HG02870 (cell line): Measurements from ENCODE around the gene ERO1B.
A peak's percentile ranks its signal among the peaks of the same experiment; 100 is the strongest.
"Not testable (repeated sequence)": the region's sequence is repeated elsewhere in the genome, so short reads cannot be mapped to it uniquely, and the experiment has no call there.

Source experiments
- ATAC-seq: cut with Tn5 transposase; IDR thresholded peaks from one replicate; pipeline ENCODE4 v1.9.1; 2021; ENCODE audit warnings: mild to moderate bottlenecking, moderate library complexity; ENCODE audit not compliant: unreplicated experiment

Gene ERO1B

DNA sequence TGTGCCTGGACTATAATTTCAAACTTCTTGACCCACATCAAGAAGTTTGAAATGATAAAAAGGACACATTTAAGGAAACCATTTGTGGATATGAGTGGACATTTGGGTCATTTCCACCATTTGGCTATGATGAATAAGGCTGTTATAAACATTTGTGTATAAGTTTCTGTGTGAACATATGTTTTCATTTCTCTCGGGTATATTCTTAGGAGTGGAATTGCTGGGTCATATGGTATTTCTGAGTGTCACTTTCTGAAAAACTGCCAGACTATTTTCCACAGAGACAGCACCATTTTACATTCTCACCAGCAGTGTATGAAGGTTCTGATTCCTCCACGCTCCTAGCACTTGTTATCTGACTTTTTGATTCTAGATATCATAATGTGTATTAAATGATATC, 88.6 kb downstream of the ERO1B start:
- no peak for ATAC-seq

DNA sequence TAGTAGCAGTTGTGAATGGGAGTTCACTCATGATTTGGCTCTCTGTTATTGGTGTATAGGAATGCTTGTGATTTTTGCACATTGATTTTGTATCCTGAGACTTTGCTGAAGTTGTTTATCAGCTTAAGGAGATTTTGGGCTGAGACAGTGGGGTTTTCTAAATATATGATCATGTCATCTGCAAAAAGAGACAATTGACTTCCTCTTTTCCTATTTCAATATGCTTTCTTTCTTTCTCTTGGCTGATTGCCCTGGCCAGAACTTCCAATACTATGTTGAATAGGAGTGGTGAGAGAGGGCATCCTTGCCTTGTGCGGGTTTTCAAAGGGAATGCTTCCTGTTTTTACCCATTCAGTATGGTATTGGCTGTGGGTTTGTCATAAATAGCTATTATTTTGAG, 93.7 kb downstream of the ERO1B start:
- not testable (repeated sequence) for ATAC-seq

- ATAC-seq: not testable (repeated sequence)
Observed at GRCh38 chr1:236186471-236186870, 95.3 kb downstream of the ERO1B start.

DNA sequence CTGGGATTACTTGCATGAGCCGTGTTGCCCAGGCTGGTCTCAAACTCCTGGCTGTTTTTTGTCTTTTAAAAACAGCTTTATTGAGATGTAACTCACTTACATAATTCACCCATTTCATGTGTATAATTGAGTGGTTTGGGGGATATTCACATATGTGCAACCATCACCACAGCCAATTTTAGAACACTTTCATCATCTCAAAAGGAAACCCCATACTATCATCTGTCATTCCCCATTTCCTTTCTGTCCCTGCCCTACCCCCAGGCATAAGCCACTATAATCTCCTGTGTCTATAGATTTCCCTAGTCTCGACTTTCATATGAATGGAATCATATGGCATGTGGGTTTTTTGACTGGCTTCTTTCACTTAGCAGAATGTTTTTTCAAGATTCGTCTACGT, 96.1 kb downstream of the ERO1B start:
- no peak for ATAC-seq

DNA sequence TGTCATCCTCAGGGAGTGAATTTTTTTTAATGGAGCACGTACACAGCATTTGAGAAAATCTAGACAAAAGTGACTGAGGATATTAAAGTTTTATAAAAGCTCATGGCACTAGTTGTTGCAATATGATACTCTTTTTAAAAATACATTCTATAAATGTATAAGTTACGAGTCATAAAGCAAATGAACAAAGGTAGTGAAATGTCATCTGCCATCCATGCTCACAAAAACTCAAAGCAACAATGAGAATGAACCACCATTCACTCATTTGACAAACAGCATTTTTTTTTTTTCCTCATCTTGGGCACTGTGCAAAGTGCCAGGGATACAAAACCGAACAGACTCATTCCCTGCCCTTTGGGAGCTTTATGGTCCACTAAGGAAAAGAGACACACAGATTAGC, 100.7 kb downstream of the ERO1B start:
- ATAC-seq: no peak

DNA sequence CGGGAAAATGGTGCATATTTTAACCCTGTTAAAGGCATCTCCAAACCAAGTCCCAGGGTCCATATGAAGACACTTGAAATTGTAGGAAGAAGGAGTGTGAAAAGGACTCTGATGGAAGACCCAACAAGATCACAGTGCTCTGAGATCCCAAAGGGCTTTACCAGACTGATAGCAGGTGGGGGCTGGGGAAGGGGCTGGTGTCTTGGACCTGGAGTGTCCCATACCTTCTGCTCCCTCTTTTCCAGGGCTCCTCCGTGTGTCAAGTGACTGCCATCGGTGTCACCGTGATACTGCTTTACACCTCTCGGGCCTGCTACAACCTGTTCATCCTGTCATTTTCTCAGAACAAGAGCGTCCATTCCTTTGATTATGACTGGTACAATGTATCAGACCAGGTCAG, 102.1 kb downstream of the ERO1B start:
- ATAC-seq: no peak

- ATAC-seq: no peak
Observed at GRCh38 chr1:236176337-236177336, 105.1 kb downstream of the ERO1B start.

DNA sequence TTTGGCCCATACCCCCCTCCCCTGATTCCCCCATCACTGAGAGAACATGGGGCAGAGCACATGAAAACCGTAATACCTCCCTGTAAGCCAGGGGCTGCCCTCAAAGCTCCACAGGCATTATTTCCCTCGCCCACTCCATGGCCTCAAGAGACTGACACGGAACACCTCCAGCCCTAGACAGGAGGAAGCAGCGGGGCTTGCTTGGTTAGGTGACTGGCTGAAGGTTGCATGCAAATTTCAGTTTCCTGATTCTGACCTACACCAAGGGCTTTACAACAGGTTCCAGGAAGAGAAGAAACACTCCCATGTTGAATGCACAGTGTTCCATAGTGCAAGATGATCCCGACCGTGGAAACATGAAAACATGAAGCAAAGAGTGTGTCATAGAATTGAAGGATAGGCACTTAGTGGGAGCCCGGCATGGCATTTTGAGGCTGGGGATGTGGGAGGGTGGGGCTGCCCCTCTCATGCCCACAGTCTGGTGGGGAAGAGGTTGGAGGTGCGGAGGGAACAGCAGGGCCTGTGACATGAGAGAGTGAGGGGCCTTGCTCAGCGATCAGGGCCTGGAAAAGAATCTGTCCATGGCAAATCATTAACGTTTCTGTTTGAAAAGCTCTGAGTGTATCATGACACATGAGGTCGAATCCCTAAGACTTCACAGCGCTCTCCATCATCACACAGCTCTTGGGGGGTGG, 106.0 kb downstream of the ERO1B start:
- peak; percentile 89 for ATAC-seq

DNA sequence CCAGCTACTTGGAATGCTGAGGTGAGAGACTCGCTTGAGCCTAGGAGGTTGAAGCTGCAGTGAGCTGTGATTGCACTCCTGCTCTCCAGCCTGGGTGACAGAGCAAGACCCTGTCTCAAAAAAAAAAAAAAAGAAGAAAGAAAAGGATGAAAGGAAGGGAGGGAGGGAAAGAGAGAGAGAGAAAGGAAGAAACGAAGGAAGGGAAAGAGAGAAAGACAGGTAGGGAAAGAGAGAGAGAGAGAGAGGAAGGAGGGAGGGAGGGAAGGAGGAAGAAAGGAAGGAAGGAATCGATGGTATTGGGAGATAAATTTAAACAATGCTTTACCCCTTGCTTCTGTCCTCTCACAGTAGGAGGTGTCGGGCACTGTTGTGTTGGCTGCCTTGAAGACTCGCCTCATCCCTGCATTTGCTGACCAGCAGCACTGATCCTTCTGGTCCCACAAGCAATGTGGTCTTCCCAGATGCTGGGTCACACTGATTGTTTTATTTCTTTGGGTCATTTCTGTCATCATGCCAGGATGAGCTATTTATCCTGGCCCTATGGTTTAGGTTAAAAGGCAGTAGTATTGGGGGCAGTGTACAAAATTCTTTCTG, 108.5 kb downstream of the ERO1B start:
- ATAC-seq: no peak

DNA sequence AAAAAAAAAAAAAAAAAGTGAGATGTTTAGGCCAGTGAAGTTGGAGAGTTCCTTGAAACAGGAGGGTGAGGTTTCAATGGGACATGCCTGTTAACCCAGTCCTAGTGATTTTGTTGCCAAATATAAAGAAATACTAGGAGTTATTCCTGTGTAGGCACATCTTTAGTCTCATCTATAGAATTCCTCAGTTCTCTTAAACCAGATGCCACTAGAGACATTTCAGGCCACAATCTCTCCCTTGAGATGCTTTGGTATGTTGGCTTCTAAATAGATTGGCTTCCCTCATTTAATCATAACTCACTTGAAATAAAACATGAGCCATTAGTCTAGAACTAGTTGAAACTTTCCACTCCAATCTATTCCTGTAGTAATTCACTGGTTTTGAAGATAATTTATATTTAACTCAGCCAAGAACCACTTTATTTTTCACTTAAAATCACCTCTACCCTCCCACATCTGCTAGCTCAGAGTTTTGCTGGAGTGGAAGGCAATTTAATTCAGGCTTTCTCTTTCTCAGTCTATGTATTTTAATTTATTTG, 109.6 kb downstream of the ERO1B start:
- no peak for ATAC-seq

- no peak for ATAC-seq
Observed at GRCh38 chr1:236168716-236169429, 112.9 kb downstream of the ERO1B start.

DNA sequence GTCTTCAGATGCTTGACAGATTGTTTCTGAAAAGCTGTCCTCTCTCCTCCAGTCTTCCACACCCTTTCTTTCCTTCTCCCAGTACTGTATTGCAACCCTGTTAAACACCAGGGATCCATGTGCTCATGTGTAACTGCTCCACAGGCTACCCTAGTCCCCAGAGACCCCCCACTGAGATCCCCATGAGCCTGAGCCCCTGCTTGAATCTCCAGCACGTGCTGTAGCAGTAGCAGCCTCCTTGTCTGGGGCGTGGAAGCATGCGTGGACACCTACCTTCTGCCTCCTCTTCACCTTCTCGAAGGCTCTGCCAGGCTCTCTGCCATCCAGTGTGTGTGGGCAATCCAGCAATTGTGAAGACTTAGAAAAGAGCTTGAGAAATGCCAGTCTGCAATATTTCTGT, 114.2 kb downstream of the ERO1B start:
- no peak for ATAC-seq

GRCh38 chr1:236167154-236167553, 114.6 kb downstream of the ERO1B start:
- ATAC-seq: no peak

- no peak for ATAC-seq
Observed at GRCh38 chr1:236166041-236166440, 115.7 kb downstream of the ERO1B start.
